NCI-H1694 treated with DMSO at 0.1 percent for 48 hours (cell line): ENCODE data around the gene GLI2.

Source experiments
- DNase-seq: peaks from one replicate; lab custom pipeline; 2025; lab: John Stamatoyannopoulos, UW

The GLI2 gene

DNA sequence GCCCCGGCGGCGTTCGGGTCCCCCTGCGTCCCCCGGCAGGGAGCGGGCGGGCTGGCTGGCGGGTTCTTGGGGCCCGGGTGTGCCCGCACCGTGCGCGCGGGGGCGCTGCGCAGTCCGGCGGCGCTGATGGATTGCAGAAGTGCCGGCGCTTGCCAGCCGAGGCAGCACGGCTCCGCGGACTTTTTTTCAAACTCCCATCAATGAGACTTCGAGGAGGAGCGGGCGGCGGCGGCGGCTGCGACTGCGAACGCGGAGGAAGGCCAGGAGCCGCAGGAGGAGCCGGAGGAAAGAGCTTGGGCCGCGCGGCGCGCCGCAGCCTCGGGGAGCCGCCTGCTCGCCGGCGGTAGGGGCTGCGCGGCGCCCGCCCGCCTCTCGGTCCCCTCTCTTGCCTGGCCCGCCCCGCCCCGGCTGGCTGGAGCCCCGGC, at the start of gene GLI2:
Gene GLI2, plus strand, starts transcription at position 123 of the 425 bp plus-strand sequence. CDS start 61,453 bp downstream, outside the sequence.
- DNase-seq: peak; percentile 35

DNA sequence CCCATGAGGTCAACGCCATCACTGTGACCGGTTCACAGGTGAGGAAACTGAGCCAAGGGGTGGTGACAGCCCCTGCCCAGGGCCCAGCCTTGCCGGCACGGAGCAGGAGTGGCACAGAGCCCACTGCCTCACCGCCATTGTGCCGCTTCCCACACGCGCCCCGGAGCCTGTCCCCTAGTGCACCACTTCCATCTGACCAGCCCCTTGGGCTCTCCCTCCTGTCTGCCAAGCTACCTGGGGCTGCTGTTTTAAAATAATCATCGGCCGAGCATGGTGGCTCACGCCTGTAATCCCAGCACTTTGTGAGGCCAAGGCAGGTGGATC, 49.7 kb upstream of the GLI2 start:
- no peak for DNase-seq

DNA sequence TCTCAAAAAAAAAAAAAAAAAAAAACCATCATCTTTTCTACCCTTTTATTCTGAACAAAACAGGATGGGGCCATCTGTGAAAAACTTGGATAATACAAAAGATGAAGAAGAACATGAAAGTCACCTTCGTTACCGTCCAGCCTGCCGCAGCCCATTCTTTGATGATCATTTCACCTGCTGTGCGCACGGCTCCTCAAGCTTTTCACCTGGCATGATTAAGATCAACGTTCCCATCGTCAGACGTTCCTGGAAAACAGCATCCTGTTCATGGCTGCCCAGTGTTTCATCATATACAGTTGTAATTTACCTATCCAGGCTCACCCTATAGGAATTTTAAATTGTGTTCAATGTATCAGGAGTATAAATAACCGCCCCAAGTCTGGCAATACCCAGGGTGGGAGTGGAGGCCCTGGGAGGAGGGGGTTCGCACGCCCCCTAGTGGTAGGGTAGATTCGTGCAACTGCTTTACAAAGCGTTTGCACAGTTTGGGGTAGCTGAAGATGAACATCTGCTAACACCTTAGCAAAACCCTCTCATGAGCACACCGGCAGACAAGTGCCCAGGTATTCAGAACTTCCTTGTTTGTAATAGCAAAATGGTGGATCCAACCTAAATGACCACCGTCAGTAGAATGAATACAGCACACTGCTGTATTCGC, 49.0 kb upstream of the GLI2 start:
- no peak for DNase-seq

DNA sequence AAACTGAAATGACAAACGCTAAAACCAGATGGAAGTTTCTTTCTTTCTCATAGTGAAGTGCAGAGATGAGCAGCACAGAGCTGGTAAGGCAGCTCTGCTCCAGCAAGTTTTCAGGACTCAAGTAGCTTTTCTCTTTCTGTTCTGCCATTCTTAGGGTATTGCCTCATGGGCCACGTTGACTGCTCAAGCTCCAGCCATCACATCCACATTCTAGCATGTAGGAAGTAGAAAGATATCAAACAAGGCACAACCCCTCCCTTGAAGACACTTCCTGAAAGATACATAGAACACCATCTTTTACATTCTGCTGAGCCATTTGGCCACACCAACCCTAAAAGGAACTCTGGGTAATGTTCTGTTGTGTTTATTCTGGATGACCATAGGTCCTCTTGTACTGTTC, 48.5 kb upstream of the GLI2 start:
- DNase-seq: no peak

GRCh38 chr2:120690521-120690920, 45.1 kb upstream of the GLI2 start:
- no peak for DNase-seq

DNA sequence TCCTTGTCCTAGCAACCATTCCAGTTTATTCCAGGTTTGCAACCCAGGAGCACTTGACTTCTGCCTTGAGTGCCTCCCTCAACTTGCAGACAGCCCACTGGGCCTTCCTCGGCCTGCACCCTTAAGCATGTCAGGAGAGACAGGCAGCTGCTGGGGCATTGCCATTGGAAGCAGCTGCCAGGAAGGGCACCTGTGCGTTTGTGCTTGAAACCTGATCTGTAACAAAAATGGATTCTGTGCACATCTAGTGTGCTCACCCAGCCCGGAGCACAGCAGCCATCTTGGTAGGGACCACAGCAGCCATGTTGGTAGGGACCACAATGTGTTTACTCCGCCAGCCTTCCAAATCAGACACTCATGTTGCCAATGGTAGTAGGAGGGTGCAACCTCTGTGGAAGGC, 44.3 kb upstream of the GLI2 start:
- DNase-seq: no peak

DNA sequence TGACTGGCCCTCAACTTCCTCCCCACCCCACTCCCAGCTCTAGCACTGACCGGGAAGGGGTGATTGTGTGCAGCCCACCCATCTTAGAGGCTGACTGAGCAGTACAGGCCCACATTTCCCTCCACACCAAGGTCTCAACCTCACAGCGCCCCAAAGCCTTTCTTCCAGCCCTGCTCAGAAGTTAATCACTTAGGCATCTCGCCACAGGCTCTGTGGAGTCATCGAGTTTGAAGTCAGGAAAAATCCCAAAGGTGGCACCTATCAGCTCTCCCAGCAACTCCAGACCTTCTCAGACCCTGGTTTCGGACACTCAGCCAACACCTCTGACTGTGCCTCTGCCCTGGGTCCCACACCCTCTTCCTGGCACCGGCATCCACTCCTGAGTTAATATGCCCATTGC, 43.0 kb upstream of the GLI2 start:
- DNase-seq: no peak

DNA sequence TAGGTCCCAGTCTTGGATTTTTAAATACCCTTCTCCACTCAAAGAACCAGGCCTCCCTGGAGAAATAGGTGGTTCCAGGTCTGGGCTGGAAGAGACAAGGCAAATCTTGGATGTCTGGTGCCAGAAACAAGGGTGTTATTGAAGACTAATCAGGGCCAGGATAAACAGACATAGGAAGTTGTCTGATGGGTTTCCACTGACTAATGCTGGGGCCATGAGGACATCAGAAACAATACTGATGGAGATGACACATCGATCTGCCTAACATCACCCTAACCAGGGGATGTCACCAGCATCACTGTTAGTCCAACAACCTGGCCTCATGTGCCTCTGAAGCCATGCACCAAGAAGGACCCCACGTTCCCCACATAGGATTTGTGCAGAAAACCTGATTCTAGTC, 42.5 kb upstream of the GLI2 start:
- no peak for DNase-seq

DNA sequence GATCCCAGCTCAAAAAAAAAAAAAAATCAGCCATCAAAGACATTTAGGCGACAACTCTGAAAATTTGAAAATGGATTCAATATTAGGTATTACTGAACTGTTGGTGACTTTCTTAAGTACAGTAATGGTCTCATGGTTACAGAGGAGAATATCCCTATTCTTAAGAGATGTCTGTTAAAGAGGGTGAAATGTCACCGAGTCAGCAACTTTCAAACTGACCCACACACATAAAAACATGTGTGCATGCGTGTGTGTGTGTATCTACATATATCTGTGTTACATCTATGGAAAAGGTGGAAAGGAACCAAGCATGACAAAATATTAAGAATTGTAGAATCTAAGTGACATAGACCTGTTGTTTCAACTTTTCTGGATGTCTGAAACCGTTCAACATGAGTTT, 41.6 kb upstream of the GLI2 start:
- no peak for DNase-seq

DNA sequence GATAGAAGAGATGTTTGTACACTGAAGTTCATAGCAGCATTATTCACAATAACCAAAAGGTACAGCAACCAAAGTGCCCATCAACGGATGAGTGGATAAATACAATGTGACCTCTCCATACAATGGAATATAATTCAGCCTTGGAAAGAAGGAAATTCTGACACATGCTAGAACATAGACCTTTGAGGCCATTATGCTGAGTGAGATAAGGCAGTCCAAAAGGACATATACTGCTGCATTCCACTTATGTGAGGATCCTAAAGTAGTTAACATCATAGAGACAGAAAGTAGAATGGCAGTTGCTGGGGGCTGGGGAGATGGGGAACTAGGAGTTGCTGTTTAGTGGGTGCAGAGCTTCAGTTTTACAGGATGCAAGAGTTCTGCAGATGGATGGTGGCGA, 38.2 kb upstream of the GLI2 start:
- DNase-seq: no peak

DNA sequence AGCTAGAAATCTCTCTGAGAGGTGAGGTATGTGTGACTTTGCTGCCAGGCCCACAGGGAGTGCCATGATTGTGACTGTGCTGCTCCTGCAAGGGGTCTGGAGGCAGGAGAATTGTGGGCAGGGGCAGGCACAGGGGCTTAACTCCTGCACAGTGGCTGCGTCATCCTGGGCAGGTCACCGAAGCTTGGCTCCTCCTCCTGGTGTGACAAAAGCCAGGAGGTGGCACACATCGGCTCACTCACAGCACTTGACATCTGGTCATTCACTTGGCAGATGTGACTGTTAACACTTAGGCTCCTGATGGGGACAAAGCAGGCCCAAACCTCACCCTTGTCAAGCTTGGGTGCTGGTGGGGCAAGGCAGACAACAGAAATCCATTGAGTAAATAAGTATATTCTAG, 36.4 kb upstream of the GLI2 start:
- no peak for DNase-seq

- peak; percentile 23 for DNase-seq
Measured at GRCh38 chr2:120700659-120701058, 35.0 kb upstream of the GLI2 start.

DNA sequence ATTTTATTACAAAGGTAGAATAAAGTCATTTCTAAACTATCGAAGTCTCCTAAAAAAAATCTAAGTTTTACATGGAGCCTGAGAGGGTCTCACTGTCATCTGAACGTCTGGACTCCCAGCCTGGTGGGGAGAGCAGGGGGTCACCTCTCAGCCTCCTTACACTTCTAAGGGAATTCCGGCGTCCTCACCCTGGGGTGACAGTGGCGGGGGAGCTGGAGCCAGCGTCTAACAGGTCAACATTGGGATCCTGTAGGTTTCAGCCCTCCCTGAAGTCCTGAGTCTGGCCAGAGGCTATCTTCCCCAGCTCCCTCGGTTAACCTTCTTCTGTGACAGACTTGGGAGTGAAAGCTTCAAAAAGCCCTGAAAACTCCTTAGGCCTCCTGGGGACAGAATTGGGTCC, 34.6 kb upstream of the GLI2 start:
- DNase-seq: no peak

GRCh38 chr2:120701499-120701898, 34.2 kb upstream of the GLI2 start:
- DNase-seq: no peak

GRCh38 chr2:120702061-120702460, 33.6 kb upstream of the GLI2 start:
- DNase-seq: peak; percentile 51

GRCh38 chr2:120702801-120703200, 32.9 kb upstream of the GLI2 start:
- DNase-seq: no peak

- DNase-seq: no peak
Measured at GRCh38 chr2:120703330-120703994, 32.2 kb upstream of the GLI2 start.

- no peak for DNase-seq
Measured at GRCh38 chr2:120704696-120705095, 31.0 kb upstream of the GLI2 start.

DNA sequence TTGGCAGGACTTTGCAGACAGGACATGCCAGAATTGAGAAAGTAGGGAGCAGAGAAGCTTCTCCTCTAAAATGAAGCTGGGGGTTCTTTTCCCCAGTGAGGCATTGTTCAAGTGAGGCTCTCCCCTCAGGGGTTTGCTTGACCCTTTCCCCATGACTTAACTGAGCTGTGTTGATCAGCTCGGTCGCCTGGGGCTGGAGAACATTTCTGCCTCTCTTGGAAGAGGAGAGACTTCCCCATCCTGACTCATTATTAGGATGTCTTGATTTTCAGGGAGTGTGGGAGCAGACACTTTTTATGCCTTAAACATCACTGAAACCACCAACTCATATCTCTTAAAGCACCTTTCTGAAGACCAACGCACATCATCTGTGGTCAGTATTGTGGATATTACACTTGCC, 27.9 kb upstream of the GLI2 start:
- no peak for DNase-seq

DNA sequence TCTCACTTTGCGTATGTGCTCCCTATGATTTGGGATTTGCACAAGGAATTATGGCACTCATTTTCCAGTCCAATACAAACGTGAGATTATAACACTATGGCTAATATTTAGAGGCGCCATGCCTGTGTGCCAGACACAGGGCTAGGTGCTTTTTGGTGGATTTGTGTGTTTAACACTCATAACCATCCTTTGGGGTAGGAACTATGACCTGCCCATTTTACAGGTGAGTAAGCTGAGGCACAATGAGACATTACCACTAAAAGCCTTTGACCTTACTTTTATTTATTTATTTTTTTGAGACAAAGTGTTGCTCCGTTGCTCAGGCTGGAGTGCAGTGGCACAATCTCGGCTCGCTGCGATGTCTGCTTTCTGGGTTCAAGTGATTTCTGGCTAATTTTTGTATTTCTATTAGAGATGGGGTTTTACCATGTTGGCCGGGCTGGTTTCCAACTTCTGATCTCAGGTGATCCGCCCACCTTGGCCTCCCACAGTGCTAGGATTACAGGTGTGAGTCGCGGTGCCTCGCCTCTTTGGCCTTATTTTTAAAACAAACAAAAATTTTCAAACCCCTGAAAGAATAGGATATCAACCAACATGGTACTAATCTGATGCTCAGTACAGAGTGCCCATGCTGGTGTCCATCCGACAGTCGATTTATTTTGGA, 26.6 kb upstream of the GLI2 start:
- DNase-seq: no peak

GRCh38 chr2:120709608-120710041, 26.0 kb upstream of the GLI2 start:
- DNase-seq: no peak

DNA sequence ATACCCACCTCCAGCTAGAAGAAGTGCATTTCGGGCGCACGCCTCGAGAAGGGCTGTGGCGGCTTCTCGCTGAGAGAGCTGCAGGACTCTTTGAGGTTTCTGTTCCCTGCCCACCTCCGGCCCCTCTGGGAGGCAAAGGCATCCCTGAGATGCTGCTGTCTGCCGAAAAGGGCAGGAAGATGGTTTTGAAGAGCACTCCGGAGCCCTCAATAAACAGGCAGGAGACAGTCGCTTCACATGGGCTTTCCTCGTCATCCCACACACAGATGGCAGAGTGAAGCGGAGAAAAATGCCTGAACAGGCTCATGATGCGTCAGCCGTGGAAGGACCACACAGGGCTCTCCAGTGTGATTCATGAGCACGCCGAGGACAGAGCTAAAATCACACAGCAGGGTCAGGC, 25.4 kb upstream of the GLI2 start:
- no peak for DNase-seq

DNA sequence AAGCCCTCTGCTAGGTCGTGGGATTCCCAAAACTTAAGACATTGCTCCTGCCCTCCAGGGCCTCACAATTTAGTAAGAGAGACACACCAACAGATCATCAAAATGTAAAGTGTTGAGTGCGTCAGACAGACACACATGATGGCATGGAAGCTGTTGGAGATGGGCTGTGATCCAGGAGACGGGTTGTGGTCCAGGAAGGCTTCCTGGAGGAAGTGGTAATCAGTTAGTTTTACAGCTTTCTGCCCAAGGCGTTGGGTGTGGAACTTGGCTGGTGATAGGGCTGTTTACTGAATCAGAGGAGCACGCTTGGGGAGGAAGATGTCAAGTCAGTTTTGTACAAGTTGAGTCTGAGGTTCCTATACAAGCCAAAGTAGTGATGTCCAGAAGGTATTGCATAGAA, 24.0 kb upstream of the GLI2 start:
- no peak for DNase-seq
